ENCODE results near the gene TOPAZ1. TPM values are rescaled to one million over a fixed set of nuclear protein-coding genes. Genes with fewer than 3 reads are reported as not detected.
A peak's percentile ranks its signal among the peaks of the same experiment; 100 is the strongest.

Gene TOPAZ1
- total and polyA plus RNA-seq, 9 of the 15 experiments (the other 6 are each of a cell fraction or from before 2014, with no cell fraction given) = 0.01 TPM; not detected in 8

DNA sequence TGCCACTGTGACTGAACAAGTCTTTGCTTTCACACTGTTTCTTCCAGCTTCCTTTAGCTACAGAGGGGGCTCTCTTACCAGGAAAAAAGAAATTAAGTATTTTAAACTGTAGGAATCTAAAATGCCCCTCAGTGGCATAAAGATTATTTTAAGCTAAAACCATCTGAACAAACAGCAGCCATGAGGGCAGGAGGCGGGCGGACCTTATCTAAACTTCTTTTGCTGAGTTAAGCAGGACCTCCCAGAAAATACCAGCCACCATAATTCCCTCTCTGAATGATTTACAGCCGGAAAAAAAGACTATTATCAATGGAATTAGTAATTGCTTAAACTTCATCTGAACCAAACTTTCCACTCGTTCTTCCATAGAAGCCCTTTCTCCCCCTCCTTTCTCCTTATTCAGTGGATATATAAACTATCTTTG, 5.2 kb upstream of the TOPAZ1 start:
- no peaks in the 10 kb centered on the region for H3K79me2 ChIP-seq (ENCODE audit: control insufficient read depth, insufficient read depth, low read length)
- H3K9me3 ChIP-seq (replicated peaks; ENCODE audit: control insufficient read depth, insufficient read depth, low read depth, low read length) = peaks cover 6% of the 10 kb centered on the region; the same call in 1 of the 2 replicates
- H3K36me3 ChIP-seq (ENCODE audit: control insufficient read depth, insufficient read depth, low read length) = no peaks in the 10 kb centered on the region
- ChIA-PET CTCF (ENCODE audit: low intra/inter-chr PET ratio) (interaction anchor here (0.7 kb wide), 1 partner anchor 467 kb away, joined by 3 read pairs; no protein-coding TSS in a partner anchor), POLR2A (interaction anchor here (1.5 kb wide), 1 partner anchor 12 kb away, joined by 4 read pairs; no protein-coding TSS in a partner anchor)
- H3K9ac ChIP-seq (ENCODE audit: insufficient read depth in 1 of 2, low read depth in 2 of 2, low read length in 2 of 2) = peak overlapping the region in 1 of 2 experiments; percentile 69; a peak in 2 of 4 replicates
- H3K27me3 ChIP-seq (ENCODE audit: control insufficient read depth in 2 of 2, insufficient read depth in 2 of 2, low read length in 2 of 2) = no peaks in the 10 kb centered on the region
- in situ Hi-C loops (cut with MboI) (no loop called here), intact Hi-C loops (cut with micrococcal nuclease) (loop anchor here (5.0 kb wide), 2 partner anchors 86 to 281 kb away; no protein-coding TSS in a partner anchor)
- H3K27ac ChIP-seq (ENCODE audit: extremely low read depth, low read depth, low read length) = peak overlapping the region; percentile 86
- peak overlapping the region; percentile 87 for H2AFZ ChIP-seq (ENCODE audit: low read depth, low read length)
- 0% methylated on average over 4 of the region's 4 CpGs for WGBS (ENCODE audit: insufficient coverage, low coverage, missing lambda C conversion rate)
- peak in 2 of 4 experiments; percentile 74 to 80 for DNase-seq (ENCODE audit: extremely low read depth in 1 of 4, low spot score in 3 of 4)
- peak overlapping the region; percentile 59 for H3K4me2 ChIP-seq (ENCODE audit: insufficient read depth, low read length)
- TSS peak; percentile 88 for BruUV-seq (replicated peaks)
- FAIRE-seq = peak; percentile 74
- ATAC-seq = peak; percentile 79
- H3K4me1 ChIP-seq (replicated peaks in 1 of 2; ENCODE audit: control insufficient read depth in 2 of 2, insufficient read depth in 2 of 2, low read length in 2 of 2) = peaks cover 10 to 47% of the 10 kb centered on the region in 2 experiments
- no peak overlapping the region for H3K4me3 ChIP-seq
- no peaks in the 10 kb centered on the region for H3K9me1 ChIP-seq (ENCODE audit: control insufficient read depth, insufficient read depth, low read length)
- H4K20me1 ChIP-seq (replicated peaks; ENCODE audit: control insufficient read depth, insufficient read depth, low read length) = no peaks in the 10 kb centered on the region
- TF ChIP-seq FOXK1 (CRISPR knock-in tag; IDR thresholded peaks at IDR 0.05; ENCODE audit: borderline replicate concordance) (no peak), MEIS2 (IDR thresholded peaks at IDR 0.05; ENCODE audit: partially characterized antibody) (peak; percentile 98), MTA2 (IDR thresholded peaks at IDR 0.05; ENCODE audit: low read depth) (no peak), HDAC8 (tag; IDR thresholded peaks at IDR 0.05) (no peak), TAF1 (IDR thresholded peaks at IDR 0.05; ENCODE audit: control insufficient read depth, extremely low read depth, insufficient read depth, low read length, severe bottlenecking) (no peak), BMI1 (IDR thresholded peaks at IDR 0.05; ENCODE audit: low read length) (no peak), EP300 (IDR thresholded peaks at IDR 0.05; ENCODE audit: low read length) (peak; percentile 85; the same call in 1 of the 2 replicates), ETV1 (tag; conservative IDR thresholded peaks at IDR 0.05; ENCODE audit: low read depth) (peak; percentile 93)
- TF ChIP-seq, protein P1, sequence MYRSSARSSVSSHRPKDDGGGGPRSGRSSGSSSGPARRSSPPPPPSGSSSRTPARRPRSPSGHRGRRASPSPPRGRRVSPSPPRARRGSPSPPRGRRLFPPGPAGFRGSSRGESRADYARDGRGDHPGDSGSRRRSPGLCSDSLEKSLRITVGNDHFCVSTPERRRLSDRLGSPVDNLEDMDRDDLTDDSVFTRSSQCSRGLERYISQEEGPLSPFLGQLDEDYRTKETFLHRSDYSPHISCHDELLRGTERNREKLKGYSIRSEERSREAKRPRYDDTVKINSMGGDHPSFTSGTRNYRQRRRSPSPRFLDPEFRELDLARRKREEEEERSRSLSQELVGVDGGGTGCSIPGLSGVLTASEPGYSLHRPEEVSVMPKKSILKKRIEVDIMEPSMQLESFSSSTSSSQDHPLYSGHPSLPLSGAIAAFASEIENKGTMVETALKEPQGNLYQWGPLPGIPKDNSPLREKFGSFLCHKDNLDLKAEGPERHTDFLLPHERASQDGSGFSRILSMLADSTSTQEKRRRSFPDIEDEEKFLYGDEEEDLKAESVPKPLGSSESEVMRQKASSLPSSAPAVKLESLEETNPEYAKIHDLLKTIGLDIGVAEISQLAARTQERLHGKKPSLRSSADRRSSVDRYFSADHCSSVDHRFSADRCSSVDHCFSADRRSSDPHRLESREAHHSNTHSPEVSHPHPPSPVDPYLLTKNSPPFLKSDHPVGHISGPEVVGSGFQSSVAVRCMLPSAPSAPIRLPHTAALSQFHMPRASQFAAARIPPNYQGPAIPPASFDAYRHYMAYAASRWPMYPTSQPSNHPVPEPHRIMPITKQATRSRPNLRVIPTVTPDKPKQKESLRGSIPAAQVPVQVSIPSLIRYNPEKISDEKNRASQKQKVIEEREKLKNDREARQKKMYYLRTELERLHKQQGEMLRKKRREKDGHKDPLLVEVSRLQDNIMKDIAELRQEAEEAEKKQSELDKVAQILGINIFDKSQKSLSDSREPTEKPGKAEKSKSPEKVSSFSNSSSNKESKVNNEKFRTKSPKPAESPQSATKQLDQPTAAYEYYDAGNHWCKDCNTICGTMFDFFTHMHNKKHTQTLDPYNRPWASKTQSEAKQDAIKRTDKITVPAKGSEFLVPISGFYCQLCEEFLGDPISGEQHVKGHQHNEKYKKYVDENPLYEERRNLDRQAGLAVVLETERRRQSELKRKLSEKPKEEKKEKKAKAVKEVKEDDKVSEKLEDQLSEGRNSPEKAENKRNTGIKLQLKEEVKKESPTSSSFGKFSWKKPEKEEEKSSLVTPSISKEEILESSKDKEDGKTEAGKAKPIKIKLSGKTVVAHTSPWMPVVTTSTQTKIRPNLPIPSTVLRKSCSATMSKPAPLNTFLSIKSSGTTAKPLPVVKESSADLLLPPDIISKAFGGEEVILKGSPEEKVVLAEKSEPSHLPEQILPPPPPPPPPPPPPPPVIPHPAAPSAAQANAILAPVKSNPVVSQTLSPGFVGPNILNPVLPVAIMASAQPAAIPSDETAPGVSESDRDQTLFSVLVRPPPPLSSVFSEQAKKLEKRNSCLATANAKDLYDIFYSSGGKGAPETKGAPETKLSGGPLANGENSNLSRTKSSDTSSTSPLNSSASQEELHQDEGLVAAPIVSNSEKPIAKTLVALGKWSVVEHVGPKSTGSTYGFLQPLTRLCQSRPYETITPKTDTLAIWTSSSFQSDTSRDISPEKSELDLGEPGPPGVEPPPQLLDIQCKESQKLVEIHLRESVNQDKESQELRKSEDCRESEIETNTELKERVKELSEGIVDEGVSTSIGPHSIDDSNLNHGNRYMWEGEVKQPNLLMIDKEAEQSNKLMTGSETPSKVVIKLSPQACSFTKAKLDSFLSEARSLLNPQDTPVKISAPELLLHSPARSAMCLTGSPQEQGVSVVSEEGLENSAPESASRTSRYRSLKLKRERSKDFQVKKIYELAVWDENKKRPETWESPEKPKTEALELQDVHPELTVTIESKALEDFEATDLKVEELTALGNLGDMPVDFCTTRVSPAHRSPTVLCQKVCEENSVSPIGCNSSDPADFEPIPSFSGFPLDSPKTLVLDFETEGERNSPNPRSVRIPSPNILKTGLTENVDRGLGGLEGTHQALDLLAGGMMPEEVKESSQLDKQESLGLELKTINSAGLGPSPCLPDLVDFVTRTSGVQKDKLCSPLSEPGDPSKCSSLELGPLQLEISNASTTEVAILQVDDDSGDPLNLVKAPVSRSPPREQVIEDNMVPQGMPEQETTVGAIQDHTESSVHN (IDR thresholded peaks at IDR 0.05; ENCODE audit: borderline replicate concordance in 1 of 2, low read depth in 1 of 2) = no peak
- TF ChIP-seq, protein P2, sequence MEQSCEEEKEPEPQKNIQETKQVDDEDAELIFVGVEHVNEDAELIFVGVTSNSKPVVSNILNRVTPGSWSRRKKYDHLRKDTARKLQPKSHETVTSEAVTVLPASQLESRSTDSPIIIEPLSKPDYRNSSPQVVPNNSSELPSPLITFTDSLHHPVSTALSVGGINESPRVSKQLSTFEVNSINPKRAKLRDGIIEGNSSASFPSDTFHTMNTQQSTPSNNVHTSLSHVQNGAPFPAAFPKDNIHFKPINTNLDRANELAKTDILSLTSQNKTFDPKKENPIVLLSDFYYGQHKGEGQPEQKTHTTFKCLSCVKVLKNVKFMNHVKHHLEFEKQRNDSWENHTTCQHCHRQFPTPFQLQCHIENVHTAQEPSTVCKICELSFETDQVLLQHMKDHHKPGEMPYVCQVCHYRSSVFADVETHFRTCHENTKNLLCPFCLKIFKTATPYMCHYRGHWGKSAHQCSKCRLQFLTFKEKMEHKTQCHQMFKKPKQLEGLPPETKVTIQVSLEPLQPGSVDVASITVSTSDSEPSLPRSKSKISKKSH (CRISPR knock-in tag; IDR thresholded peaks at IDR 0.05) = no peak
- TF ChIP-seq, protein P3, sequence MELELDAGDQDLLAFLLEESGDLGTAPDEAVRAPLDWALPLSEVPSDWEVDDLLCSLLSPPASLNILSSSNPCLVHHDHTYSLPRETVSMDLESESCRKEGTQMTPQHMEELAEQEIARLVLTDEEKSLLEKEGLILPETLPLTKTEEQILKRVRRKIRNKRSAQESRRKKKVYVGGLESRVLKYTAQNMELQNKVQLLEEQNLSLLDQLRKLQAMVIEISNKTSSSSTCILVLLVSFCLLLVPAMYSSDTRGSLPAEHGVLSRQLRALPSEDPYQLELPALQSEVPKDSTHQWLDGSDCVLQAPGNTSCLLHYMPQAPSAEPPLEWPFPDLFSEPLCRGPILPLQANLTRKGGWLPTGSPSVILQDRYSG (tag; conservative IDR thresholded peaks at IDR 0.05; ENCODE audit: low read depth) = no peak

All from K562 (cell line).